Activated naive CD4-positive, alpha-beta T cell treated with Interleukin-2 at 50 U/mL for 16 hours (primary cell): ENCODE measurements around the gene SGK1.
"Not testable (repeated sequence)": the region's sequence is repeated elsewhere in the genome, so short reads cannot be mapped to it uniquely, and the experiment has no call there.

Experiments
- DNase-seq: peaks from one replicate; pipeline ENCODE4 v3.0.0-alpha.2; 2020

Gene SGK1

DNA sequence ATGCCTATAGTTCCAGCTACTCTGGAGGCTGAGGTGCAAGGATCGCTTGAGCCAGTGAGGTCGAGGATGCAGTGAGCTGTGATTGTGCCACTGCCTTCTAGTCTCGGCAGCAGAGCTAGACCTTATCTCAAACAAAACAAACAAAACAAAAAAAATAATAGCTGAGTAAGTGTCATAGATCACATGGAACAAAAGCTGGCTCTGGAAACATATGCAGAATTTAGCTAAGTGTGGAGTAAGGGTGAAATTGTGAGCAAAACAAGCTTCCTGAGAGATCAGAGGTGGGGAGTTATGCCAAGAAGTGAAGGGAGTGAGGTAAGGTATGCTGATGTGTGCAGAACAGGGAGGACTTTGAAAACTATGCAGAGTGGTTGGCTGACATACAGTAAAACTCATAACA is 18.7 kb downstream of the SGK1 start:
- no peak for DNase-seq

GRCh38 chr6:134296762-134297161 is 21.1 kb downstream of the SGK1 start:
- no peak for DNase-seq

- no peak for DNase-seq
Measured at GRCh38 chr6:134295953-134296553, 21.9 kb downstream of the SGK1 start.

DNA sequence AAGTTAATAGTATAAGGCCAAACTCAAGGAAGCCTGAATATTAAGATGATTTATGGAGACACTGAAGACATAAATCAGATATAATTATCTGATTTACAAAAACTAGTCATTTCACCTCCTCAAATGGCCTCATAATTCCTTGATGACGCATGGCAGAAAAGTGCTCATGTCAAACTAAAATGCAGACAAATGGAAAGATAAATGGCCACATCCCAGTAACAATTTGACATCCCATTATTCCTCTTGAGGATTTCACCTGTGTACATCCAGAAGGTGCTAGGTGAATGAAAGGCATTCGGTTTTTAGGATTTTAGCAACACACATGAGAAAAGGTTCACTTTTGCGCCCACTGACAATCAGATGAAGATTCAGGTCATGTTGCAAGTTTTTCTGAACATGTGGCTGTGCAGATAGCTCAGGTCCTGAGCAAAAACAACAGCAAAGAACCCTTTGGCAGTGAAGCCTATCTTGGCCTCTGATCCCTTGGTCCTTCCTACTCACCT is 24.2 kb downstream of the SGK1 start:
- no peak for DNase-seq

GRCh38 chr6:134291156-134291555 is 26.8 kb downstream of the SGK1 start:
- DNase-seq = no peak

- no peak for DNase-seq
Measured at GRCh38 chr6:134289204-134289575, 28.7 kb downstream of the SGK1 start.

- peak; percentile 11 for DNase-seq
Measured at GRCh38 chr6:134288538-134289203, 29.2 kb downstream of the SGK1 start.

DNA sequence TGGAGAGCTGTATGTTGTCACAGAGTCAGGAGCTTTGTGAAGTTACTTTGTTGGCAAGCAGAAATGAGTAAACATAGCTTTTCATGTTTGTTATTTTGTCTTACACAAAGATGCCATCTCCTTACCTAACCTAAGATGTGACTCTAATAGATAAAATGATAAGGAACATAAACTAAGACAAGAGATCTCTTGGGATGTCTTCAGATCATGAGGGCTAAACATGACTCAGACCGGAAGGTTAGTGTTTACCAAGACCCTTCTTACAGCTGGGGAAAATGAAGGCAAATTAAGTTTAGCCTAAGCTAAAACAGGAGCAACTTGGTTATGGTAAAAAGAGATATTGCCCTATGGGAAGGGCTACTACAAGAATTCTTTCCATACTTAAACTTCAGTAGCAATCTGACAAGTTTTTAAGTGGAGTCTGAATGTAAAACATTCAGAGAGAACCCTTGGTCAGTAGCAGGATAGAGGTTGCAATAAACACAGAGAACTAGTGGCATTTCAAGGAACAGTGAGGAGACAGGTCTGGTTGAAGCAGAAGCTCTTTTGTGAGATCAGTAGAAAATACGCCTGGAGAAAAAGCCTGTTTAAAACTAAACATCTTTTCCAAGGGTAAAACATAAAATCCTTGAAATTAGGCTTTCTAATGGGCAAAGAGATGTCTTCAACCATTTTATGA is 29.9 kb downstream of the SGK1 start:
- no peak for DNase-seq

DNA sequence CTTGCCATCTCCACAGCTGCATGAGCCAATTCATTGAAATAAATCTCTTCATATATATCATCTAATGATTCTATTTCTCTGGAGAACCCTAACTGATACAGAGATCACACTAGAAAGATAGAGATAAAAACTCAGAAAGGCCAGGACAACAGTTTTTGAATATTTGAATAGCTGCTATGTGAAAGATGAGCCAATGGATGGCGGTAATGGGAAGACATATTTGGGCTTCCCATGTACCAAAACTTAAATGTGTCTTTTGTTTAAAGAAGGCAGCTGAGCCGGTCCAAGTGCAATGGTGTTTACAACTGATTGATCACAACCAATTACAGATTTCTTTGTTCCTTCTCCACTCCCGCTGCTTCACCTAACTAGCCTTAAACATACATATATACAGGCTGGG is 35.1 kb downstream of the SGK1 start:
- DNase-seq = no peak

DNA sequence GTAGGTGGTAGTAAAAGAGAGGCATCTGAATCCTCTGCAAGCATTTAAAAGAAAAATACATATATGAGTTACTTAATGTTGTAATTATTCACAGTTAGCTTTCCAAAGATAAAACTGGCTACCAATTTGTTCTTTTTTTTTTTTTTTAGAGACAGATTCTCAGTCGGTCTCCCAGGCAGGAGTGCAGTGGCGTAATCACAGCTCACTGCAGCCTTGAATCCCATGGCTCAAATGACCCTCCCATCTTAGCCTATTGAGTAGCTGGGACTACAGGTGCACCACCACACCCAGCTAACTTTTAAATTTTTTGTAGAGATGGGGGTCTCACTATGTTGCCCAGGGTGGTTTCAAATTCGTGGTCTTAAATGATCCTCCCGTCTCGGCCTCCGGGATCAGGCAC is 36.5 kb downstream of the SGK1 start:
- DNase-seq = no peak

DNA sequence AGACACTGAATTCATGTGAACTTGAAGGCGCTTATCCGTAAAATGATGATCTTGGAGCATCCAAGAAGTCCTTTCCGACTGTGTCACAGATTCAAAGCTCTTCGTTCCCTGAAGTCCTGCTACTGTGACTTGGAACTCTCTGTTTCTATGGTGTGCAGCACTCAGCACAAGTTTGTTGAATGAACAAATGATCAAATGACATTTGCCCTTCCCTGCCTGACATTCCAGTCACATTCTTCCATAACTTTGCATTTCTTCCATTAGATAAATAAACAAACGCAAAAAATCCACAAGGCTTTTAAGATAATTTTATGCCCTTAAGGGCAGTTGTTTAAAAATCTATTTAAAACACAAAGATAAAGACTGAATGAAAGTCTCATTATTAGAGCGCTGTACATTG is 39.9 kb downstream of the SGK1 start:
- no peak for DNase-seq

DNA sequence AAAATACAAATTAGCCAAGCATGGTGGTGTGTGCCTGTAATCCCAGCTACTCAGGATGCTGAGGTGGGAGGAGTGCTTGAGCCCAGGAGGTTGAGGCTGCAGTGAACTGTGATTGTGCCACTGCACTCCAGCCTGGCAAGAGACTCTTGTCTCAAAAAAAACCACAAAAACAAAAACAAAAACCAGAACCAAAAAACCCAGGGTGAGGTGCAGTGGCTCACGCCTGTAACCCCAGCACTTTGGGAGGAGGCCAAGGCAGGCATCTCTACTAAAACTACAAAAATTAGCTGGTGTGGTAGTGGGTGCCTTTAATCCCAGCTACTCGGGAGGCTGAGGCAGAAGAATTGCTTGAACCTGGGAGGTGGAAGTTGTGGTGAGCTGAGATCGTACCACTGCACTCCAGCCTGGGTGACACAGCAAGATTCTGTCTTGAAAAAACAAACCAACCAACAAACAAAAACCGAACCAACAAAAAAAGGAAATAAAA is 41.0 kb downstream of the SGK1 start:
- DNase-seq = peak; percentile 7

GRCh38 chr6:134272374-134272773 is 45.5 kb downstream of the SGK1 start:
- DNase-seq = no peak

DNA sequence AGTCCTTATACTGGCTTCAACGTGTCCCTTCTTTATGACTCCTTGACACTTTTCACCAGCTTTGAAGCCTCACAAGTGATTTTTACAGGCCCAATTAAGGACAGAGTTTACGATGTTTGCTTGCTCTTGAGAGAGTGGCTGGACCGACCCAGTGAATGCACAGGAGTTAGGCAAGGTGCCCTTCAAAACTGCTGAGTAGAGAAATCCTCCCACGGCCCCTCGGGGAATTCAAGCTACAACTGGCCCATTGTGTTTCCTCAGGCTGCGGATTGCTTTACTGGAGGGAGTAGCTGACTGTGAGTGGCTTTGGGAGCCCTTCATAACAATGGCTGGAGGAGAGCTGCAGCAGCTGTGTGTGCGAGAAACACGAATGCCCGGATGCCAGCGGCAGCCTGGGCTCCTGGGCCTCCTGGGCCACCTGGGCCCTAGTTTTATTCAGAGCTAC is 50.0 kb downstream of the SGK1 start:
- DNase-seq = no peak

DNA sequence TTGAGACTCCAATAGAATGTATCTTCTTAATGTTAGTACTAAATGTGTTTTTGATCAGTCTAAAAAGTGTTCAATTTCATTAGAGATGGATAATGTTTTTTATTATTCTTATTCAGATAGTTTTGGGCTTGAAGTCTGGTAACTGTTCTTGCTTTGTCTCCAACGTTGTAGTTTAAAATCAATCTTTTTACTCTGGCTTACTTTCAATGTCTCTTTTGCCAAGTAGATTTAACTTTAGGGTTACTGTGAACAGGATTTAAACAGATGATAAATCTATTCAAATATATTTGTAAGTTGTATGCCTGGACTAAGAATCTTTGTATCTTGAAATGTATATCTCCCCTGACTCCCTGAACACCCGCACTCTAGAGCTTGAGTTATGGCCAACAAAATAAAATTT is 51.1 kb downstream of the SGK1 start:
- no peak for DNase-seq

GRCh38 chr6:134261766-134262165 is 56.1 kb downstream of the SGK1 start:
- DNase-seq = no peak

DNA sequence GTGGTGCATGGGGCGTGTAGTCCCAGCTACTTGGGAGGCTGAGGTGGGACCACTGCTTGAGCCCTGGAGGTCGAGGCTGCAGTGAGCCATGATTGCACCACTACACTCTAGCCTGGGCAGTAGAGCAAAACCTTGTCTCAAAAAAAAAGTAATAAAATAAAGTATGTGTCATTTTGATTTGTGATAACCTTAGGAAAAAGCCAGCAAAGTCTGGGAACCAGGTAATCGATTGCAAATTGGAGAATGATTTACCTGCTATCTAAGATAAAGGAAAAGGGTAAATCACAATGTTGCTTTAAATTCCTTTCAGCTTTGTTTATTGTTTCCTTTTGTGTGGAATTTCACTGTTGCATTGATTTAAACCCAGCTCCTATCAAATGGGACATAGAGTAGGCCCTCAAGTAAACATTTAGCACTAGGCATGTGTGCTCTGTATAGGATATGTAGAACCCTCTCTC is 59.0 kb downstream of the SGK1 start:
- no peak for DNase-seq

DNA sequence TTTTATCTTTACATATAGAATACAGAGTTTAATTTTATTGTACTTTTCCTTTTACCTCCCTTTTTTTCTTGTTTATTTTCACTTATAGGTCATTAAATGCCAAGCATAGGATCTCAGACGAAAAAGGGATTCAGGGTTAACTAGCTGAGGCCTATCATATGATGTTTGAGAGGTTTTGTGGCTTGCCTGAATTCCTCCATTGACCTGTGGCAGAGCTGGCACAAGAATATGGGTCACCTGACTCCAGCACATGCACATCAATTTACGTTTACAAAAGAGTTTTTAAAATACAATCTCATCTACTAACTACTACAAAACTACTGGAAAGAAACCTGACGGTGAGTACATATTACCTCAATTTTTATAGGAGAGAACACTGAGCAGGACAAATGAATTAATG is 60.4 kb downstream of the SGK1 start:
- DNase-seq = no peak

- DNase-seq = no peak
Measured at GRCh38 chr6:134256862-134257261, 61.0 kb downstream of the SGK1 start.

GRCh38 chr6:134255280-134255679 is 62.6 kb downstream of the SGK1 start:
- not testable (repeated sequence) for DNase-seq

GRCh38 chr6:134254118-134254517 is 63.8 kb downstream of the SGK1 start:
- DNase-seq = no peak

- DNase-seq = no peak
Measured at GRCh38 chr6:134253681-134254080, 64.2 kb downstream of the SGK1 start.

DNA sequence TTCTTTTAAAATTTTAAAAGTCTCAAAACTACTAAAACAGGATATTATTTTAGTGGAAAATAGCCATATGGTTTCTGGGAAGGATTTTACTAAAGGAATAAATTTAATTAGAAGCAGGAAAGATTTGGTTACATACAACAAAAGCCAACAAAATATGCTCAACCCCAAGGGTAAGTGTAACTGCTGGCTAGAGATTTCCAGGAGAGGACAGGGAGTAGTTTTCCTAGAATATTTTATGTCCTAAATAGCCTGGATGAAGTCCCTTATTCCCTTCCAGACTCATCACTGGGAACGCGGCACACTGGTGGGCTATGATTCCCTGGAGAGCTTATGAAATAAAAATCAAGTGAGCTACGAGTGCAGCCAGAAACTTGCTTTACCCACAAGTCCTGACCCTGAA is 66.6 kb downstream of the SGK1 start:
- no peak for DNase-seq

DNA sequence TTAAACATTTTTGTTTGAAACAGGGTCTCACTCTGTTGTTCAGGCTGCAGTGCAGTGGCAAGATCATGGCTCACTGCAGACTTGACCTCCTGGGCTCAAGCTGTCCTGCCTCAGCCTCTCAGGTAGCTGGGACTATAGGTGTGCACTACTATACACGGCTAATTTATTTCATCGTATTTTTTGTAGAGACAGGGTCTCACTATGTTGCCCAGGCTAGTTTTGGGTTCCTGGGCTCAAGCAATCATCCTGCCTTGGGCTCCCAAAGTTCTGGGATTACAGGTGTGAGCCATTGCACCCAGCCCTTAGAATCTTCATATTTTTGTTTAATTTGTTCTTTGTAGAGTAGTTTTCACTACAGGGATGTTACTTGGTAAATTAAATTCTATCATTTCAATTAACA is 67.1 kb downstream of the SGK1 start:
- no peak for DNase-seq
